HL-60/S4 (cell line): ENCODE measurements around the gene PALM3.

ENCODE experiments used
- in situ Hi-C: fragments of 300-500 bp; cut with MboI; formaldehyde crosslinking; loops from 2 replicates; pipeline ENCODE4 v1.14.3; 2022; ENCODE audit warnings: low sequenced_read_pairs

PALM3 gene

GRCh38 chr19:14089662-14090508, 28.0 kb upstream of the PALM3 start:
- in situ Hi-C loops = no loop called here

GRCh38 chr19:14089412-14089661, 27.5 kb upstream of the PALM3 start:
- in situ Hi-C loops = no loop called here

DNA sequence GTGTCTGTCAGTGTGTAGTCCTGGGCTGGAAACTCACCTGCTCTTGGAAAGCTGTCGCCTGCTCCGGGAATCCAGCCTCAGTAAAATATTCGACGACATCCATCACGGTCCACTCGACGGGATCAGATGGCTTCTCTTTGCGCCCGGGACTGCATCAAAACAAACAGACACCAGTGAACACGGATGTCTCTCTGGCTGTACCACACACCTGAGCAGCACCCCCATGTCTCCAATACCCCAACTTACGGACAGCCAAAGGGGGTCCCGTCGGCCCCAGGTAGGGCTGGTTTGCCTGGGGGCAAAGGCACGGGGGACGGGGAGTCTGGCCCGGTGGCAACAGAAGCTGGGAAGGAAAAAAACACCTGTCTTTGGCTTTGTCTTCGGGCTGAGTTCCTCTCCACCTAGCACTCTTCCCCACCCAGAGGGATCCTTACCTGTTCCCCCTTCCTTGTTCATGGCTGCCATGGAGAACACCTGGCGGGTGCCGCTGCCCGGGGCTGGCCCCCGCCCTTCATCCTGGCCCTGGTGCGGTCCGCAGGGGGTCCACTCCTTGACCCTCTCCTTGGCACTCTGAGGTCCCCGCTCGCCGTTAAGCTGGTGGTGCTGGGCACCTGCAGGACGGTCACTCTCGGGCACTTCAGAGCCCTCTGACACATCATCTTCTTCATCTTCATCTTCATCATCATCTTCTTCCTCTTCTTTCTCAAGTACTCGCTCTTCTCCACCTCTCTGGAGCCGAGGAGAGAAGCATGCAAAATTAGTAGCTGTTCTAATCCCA, 26.9 kb upstream of the PALM3 start:
- in situ Hi-C loops = no loop called here

GRCh38 chr19:14086098-14086497, 24.2 kb upstream of the PALM3 start:
- in situ Hi-C loops = no loop called here

- in situ Hi-C loops = no loop called here
Observed at GRCh38 chr19:14085309-14085995, 23.6 kb upstream of the PALM3 start, which contains the start of gene C19orf67. C19orf67 (minus strand) TSS chr19:14085783; CDS start chr19:14085627, 156 bp downstream.

DNA sequence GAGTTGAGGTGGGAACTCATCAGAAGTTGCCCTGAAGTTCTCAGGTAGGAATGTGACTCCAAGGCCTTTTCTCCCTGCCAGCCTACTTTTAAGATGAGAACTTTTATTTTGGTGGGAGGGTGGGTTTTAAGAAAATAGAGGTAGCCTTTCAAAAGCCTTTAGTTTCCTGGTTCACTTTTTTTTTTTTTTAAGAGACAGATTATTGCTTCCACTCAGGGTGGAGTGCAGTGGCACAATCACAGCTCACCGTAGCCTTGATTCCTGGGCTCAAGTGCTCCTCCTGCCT, 20.7 kb upstream of the PALM3 start:
- in situ Hi-C loops = no loop called here

DNA sequence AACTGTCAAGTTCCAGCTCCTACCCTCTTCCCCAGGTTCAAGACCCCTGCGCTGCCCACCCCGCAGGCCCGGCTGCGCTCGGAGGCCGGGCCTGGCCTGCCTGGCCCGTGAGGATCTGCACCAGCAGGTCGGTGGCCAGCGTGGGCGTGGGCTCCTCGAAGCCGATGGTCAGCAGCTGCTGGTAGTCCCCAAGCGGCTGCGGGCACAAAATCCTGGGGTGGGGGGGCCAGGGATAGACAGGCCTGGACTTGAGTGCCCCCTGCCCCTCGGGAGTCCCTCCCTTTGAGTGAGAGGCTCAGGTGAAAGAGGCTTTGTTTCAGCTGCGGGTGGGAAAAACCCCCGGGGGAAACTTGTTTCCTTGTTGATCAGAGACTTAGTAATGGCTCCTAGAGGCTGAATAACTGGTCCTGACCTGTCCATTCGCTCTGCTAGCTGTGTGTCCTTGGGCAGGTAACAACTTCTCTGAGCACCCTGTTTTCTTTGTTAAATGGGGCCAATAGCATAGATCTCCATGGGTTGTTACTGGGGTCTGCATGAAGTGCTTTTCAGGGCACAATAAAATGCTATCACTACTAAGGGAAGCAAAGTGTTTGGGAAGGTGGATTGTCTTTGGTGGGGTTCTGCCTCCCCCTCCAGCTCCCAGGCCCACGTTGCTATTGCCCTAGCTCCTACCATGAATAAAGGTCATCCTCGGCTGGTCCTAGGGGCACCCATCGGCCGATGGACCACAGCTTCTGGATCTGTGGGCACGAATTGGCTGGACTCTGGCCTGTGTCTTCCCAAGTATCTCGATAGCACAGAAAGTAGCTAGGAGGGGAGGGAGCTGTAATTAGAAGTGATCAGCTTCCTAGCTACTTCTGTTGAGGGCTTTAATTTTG, 20.2 kb upstream of the PALM3 start:
- in situ Hi-C loops = no loop called here

- in situ Hi-C loops = no loop called here
Observed at GRCh38 chr19:14080887-14081796, 19.3 kb upstream of the PALM3 start.

GRCh38 chr19:14078411-14078810, 16.5 kb upstream of the PALM3 start:
- in situ Hi-C loops = no loop called here

DNA sequence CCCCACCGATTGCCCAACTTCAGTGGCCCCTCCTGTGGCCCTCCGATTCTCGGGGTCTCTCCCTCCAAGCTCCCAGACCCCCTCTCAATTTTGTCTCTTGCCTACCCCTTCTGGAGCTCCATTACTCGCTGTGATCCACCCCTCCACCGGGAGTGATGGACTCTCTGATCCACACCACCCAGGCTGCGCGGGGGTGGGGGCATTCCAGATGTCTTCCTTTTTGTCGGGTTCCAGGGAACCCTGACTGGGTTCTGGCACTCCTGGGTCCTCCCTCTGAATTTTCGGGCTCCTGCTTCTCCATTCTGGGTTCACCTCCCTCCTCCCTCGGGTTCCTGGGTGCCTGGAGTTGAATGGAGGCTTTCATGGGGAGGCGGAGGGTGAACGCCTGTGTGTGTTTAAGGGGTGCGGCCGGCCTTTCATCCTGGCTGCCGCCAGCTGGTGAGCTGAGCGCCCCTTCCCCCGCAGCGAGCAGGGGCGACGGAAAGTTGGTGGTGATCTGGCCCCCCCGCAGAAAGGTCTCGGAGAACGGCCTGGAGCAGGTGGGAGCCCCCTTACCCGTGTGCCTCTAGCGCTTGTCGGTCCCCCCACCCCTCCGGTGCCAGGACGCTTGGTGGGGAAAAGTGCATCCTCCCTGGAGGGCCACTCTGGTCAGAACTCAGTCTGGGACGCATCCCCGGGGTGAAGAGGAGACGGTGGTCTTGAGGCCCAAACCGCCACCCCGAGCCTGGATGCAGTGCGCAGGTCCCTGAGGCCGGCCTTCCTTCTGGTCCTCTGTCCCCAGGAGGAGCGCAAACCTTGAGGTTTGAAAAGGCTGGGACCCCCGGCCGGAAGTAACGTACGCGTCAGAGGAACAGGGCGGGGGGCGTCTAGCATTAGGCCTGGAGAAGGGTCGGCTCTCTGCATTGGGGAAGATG, 12.3 kb upstream of the PALM3 start:
- in situ Hi-C loops = loop anchor here (5.0 to 25.0 kb wide), 2 partner anchors 192 to 462 kb away; no protein-coding TSS in a partner anchor

- in situ Hi-C loops = loop anchor here (5.0 to 25.0 kb wide), 2 partner anchors 191 to 461 kb away; no protein-coding TSS in a partner anchor
Observed at GRCh38 chr19:14073261-14073924, 11.5 kb upstream of the PALM3 start.

DNA sequence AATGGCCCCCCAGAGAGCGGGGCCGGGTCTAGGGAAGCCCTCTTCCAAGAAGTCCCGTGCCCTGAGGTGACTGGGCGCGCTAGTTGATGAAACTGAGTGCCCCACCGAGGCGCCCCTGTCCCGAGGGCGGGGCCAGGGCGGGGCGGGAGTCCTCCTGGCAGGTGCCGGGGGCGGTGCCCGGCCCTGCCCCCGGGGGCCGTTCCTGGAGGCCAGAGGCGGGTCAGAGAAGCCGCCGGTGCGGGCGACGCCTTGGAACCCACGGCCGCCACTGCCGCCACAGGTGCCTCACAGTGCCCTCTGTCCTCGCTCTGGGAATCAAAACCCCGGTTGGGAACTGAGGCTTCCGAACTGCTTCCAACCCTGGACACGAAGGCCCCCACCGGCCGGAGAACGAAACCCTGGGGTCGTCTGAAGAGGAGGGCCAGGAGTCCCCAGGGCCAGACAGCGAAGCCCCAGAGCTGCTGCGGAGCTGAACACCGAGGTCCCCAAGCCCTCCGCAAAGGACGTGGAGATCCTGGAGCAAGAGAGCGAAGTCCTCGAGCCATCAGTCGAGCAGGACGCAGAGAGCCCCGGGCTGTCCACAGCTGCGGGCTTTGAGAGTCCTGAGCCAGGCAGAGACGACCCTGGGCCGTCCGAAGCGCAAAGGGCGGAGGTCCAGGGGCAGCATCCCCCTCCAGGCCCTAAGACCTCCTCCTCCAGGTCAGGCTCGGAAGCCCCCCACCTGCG, 10.8 kb upstream of the PALM3 start, which contains the start of gene MISP3:
Gene MISP3, plus strand, starts transcription at position 252 of the 726 bp plus-strand sequence. CDS start 524 bp downstream, outside the sequence.
- in situ Hi-C loops = loop anchor here (5.0 to 25.0 kb wide), 2 partner anchors 190 to 460 kb away; no protein-coding TSS in a partner anchor

- in situ Hi-C loops = loop anchor here (5.0 to 25.0 kb wide), 2 partner anchors 188 to 458 kb away; no protein-coding TSS in a partner anchor
Observed at GRCh38 chr19:14070268-14071050, 8.6 kb upstream of the PALM3 start.

DNA sequence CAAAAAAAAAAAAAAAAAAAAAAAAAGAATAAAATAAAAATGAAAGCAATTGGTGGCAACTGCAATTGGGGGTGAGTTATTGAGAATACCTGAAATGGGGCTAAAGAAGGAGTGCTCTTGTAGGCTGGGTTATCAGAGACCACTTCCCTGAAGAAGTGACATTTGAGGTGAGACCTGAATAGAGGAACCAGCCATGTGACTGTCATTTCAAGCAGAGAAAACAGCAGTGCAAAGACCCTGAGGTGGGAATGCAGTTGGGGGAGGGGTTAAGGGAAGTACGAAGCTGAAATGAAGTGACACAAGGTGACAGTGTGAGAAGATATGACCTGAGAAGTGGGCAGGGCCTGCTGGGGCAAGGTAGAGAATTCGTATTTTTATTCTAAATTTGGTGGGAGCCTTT, 4.3 kb upstream of the PALM3 start:
- in situ Hi-C loops = loop anchor here (25.0 kb wide), 1 partner anchor 454 kb away; no protein-coding TSS in a partner anchor

DNA sequence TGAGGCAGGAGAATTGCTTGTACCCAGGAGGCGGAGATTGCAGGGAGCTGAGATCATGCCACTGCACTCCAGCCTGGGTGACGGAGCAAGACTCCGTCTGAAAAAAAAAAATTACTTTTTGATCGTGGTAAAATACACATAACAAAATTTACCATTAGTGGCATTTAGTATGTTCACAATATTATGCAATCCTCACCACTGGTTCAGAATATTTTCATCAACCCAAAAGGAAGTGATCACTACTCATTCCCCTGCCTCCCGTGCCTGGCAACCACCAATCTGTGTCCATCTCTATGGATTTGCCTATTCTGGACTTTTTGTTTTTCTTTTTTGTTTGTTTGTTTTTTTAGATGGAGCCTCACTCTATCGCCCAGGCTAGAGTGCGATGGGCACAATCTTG, 1.2 kb upstream of the PALM3 start:
- in situ Hi-C loops = loop anchor here (25.0 kb wide), 1 partner anchor 451 kb away; no protein-coding TSS in a partner anchor

GRCh38 chr19:14062558-14062855, 631 bp upstream of the PALM3 start:
- in situ Hi-C loops = loop anchor here (25.0 kb wide), 1 partner anchor 450 kb away; no protein-coding TSS in a partner anchor
